ENCODE measurements around the gene RASGRF2.
"Not testable (repeated sequence)": the region's sequence is repeated elsewhere in the genome, so short reads cannot be mapped to it uniquely, and the experiment has no call there.

The RASGRF2 gene

GRCh38 chr5:81121836-81122630, 161.9 kb downstream of the RASGRF2 start:
- Histone ChIP-seq H3K4me3 (ENCODE audit: low read depth in 1 of 2, low read length in 1 of 2) (no peak overlapping the region), H3K4me1 (ENCODE audit: control insufficient read depth in 1 of 2, insufficient read depth in 1 of 2, low read depth in 1 of 2, low read length in 1 of 2) (no peaks in the 10 kb centered on the region), H3K27me3 (peaks cover 7% of the 10 kb centered on the region), H3K9me3 (no peaks in the 10 kb centered on the region), H3K36me3 (no peaks in the 10 kb centered on the region), H3K27ac (no peak overlapping the region)
- TF ChIP-seq CTCF (IDR thresholded peaks at IDR 0.05): no peak

- H3K4me1 ChIP-seq (ENCODE audit: control insufficient read depth in 1 of 2, insufficient read depth in 1 of 2, low read depth in 1 of 2, low read length in 1 of 2); H3K9me3 ChIP-seq; H3K36me3 ChIP-seq; H3K4me3 ChIP-seq (ENCODE audit: low read depth in 1 of 2, low read length in 1 of 2); H3K27ac ChIP-seq: not testable (repeated sequence)
- peaks cover 20% of the 10 kb centered on the region for H3K27me3 ChIP-seq
Measured at GRCh38 chr5:81124689-81125088, 164.5 kb downstream of the RASGRF2 start.

- H3K27me3 ChIP-seq: peaks cover 32% of the 10 kb centered on the region
- no peak overlapping the region for H3K4me3 ChIP-seq (ENCODE audit: low read depth in 1 of 2, low read length in 1 of 2)
- no peak overlapping the region for H3K27ac ChIP-seq
- TF ChIP-seq CTCF (IDR thresholded peaks at IDR 0.05): no peak
- H3K9me3 ChIP-seq: no peaks in the 10 kb centered on the region
- H3K36me3 ChIP-seq: no peaks in the 10 kb centered on the region
- no peaks in the 10 kb centered on the region for H3K4me1 ChIP-seq (ENCODE audit: control insufficient read depth in 1 of 2, insufficient read depth in 1 of 2, low read depth in 1 of 2, low read length in 1 of 2)
Measured at GRCh38 chr5:81125959-81126358, 165.8 kb downstream of the RASGRF2 start.

- H3K4me3 ChIP-seq (ENCODE audit: low read depth in 1 of 2, low read length in 1 of 2): no peak overlapping the region
- no peaks in the 10 kb centered on the region for H3K4me1 ChIP-seq (ENCODE audit: control insufficient read depth in 1 of 2, insufficient read depth in 1 of 2, low read depth in 1 of 2, low read length in 1 of 2)
Measured at GRCh38 chr5:81128416-81128815, 168.3 kb downstream of the RASGRF2 start.

GRCh38 chr5:81132381-81132780, 172.2 kb downstream of the RASGRF2 start:
- no peaks in the 10 kb centered on the region for H3K4me1 ChIP-seq (ENCODE audit: control insufficient read depth in 1 of 2, insufficient read depth in 1 of 2, low read depth in 1 of 2, low read length in 1 of 2)
- H3K27ac ChIP-seq: no peak overlapping the region
- H3K4me3 ChIP-seq (ENCODE audit: low read depth in 1 of 2, low read length in 1 of 2): no peak overlapping the region
- TF ChIP-seq CTCF (IDR thresholded peaks at IDR 0.05): no peak
- no peaks in the 10 kb centered on the region for H3K9me3 ChIP-seq
- no peaks in the 10 kb centered on the region for H3K36me3 ChIP-seq
- H3K27me3 ChIP-seq: peaks cover 29% of the 10 kb centered on the region

More at GRCh38 chr5:81128416-81128815, 168.3 kb downstream of the RASGRF2 start:
- Histone ChIP-seq H3K36me3 (no peaks in the 10 kb centered on the region), H3K27me3 (peaks cover 29% of the 10 kb centered on the region), H3K27ac (no peak overlapping the region), H3K9me3 (no peaks in the 10 kb centered on the region)
- no peak for TF ChIP-seq CTCF (IDR thresholded peaks at IDR 0.05)

- H3K36me3 ChIP-seq: no peaks in the 10 kb centered on the region
- no peaks in the 10 kb centered on the region for H3K9me3 ChIP-seq
- no peak overlapping the region for H3K4me3 ChIP-seq (ENCODE audit: low read depth in 1 of 2, low read length in 1 of 2)
- H3K4me1 ChIP-seq (ENCODE audit: control insufficient read depth in 1 of 2, insufficient read depth in 1 of 2, low read depth in 1 of 2, low read length in 1 of 2): no peaks in the 10 kb centered on the region
- no peak overlapping the region for H3K27ac ChIP-seq
- H3K27me3 ChIP-seq: peaks cover 18% of the 10 kb centered on the region
- no peak for TF ChIP-seq CTCF (IDR thresholded peaks at IDR 0.05)
Measured at GRCh38 chr5:81134066-81134465, 173.9 kb downstream of the RASGRF2 start.
